ENCODE measurements around the gene OAF. TPM values are rescaled to one million over a fixed set of nuclear protein-coding genes. Genes with fewer than 3 reads are reported as not detected.

OAF gene
- total and polyA plus RNA-seq, 2 experiments from 2014 or later = 1.1 to 3.0 TPM

GRCh38 chr11:120194166-120194565 is 16.7 kb upstream of the OAF start:
- Mint-ChIP-seq H3K4me1 (peaks cover 39% of the 10 kb centered on the region), H3K9me3 (0 out of 3 replicates have a peak, but pooled peaks cover under 1% of the 10 kb centered on the region), H3K27me3 (ENCODE audit: insufficient read depth, low read depth, poor library complexity) (peaks cover 44% of the 10 kb centered on the region), H3K27ac (no peak overlapping the region), H3K4me3 (no peak overlapping the region), H3K36me3 (ENCODE audit: low read depth) (no peaks in the 10 kb centered on the region)
- Histone ChIP-seq H3K4me3 (no peak overlapping the region), H3F3A (replicated peaks; ENCODE audit: low read depth) (no peaks in the 10 kb centered on the region), H3K36me3 (ENCODE audit: insufficient read depth) (no peaks in the 10 kb centered on the region), H2AFZ (no peak overlapping the region), H3K27ac (ENCODE audit: low read depth) (no peak overlapping the region), H3K79me2 (replicated peaks; ENCODE audit: insufficient read depth) (no peaks in the 10 kb centered on the region), H4K20me1 (replicated peaks; ENCODE audit: insufficient read depth) (no peaks in the 10 kb centered on the region), H3K9me2 (ENCODE audit: insufficient read depth) (no peaks in the 10 kb centered on the region), H3K4me1 (ENCODE audit: insufficient read depth) (peaks cover 26% of the 10 kb centered on the region), H3K27me3 (ENCODE audit: insufficient read depth) (peaks cover 31% of the 10 kb centered on the region), H3K4me2 (no peak overlapping the region)
- DNase-seq (ENCODE audit: low spot score) (no peak), ATAC-seq (no peak)
- TF ChIP-seq CREB1 (CRISPR knock-in tag; IDR thresholded peaks at IDR 0.05; ENCODE audit: low read depth) (no peak), NANOG (IDR thresholded peaks at IDR 0.05; ENCODE audit: borderline replicate concordance) (no peak), STAT1 (IDR thresholded peaks at IDR 0.05; ENCODE audit: unreplicated experiment) (no peak), EZH2 (IDR thresholded peaks at IDR 0.05; ENCODE audit: low read depth, unreplicated experiment) (no peak), ETS1 (IDR thresholded peaks at IDR 0.05) (no peak), EZH2phosphoT487 (IDR thresholded peaks at IDR 0.05; ENCODE audit: unreplicated experiment) (no peak), ZNF114 (CRISPR knock-in tag; IDR thresholded peaks at IDR 0.05) (no peak), ZNF331 (CRISPR knock-in tag; IDR thresholded peaks at IDR 0.05; ENCODE audit: low read depth) (no peak), JUNB (IDR thresholded peaks at IDR 0.05; ENCODE audit: unreplicated experiment) (no peak), POLR2AphosphoS5 (IDR thresholded peaks at IDR 0.05; ENCODE audit: low read depth) (no peak)
- TF ChIP-seq, protein P1, sequence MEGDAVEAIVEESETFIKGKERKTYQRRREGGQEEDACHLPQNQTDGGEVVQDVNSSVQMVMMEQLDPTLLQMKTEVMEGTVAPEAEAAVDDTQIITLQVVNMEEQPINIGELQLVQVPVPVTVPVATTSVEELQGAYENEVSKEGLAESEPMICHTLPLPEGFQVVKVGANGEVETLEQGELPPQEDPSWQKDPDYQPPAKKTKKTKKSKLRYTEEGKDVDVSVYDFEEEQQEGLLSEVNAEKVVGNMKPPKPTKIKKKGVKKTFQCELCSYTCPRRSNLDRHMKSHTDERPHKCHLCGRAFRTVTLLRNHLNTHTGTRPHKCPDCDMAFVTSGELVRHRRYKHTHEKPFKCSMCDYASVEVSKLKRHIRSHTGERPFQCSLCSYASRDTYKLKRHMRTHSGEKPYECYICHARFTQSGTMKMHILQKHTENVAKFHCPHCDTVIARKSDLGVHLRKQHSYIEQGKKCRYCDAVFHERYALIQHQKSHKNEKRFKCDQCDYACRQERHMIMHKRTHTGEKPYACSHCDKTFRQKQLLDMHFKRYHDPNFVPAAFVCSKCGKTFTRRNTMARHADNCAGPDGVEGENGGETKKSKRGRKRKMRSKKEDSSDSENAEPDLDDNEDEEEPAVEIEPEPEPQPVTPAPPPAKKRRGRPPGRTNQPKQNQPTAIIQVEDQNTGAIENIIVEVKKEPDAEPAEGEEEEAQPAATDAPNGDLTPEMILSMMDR (conservative IDR thresholded peaks at IDR 0.05; ENCODE audit: low read depth in 2 of 2) = no peak
- TF ChIP-seq, protein P2, sequence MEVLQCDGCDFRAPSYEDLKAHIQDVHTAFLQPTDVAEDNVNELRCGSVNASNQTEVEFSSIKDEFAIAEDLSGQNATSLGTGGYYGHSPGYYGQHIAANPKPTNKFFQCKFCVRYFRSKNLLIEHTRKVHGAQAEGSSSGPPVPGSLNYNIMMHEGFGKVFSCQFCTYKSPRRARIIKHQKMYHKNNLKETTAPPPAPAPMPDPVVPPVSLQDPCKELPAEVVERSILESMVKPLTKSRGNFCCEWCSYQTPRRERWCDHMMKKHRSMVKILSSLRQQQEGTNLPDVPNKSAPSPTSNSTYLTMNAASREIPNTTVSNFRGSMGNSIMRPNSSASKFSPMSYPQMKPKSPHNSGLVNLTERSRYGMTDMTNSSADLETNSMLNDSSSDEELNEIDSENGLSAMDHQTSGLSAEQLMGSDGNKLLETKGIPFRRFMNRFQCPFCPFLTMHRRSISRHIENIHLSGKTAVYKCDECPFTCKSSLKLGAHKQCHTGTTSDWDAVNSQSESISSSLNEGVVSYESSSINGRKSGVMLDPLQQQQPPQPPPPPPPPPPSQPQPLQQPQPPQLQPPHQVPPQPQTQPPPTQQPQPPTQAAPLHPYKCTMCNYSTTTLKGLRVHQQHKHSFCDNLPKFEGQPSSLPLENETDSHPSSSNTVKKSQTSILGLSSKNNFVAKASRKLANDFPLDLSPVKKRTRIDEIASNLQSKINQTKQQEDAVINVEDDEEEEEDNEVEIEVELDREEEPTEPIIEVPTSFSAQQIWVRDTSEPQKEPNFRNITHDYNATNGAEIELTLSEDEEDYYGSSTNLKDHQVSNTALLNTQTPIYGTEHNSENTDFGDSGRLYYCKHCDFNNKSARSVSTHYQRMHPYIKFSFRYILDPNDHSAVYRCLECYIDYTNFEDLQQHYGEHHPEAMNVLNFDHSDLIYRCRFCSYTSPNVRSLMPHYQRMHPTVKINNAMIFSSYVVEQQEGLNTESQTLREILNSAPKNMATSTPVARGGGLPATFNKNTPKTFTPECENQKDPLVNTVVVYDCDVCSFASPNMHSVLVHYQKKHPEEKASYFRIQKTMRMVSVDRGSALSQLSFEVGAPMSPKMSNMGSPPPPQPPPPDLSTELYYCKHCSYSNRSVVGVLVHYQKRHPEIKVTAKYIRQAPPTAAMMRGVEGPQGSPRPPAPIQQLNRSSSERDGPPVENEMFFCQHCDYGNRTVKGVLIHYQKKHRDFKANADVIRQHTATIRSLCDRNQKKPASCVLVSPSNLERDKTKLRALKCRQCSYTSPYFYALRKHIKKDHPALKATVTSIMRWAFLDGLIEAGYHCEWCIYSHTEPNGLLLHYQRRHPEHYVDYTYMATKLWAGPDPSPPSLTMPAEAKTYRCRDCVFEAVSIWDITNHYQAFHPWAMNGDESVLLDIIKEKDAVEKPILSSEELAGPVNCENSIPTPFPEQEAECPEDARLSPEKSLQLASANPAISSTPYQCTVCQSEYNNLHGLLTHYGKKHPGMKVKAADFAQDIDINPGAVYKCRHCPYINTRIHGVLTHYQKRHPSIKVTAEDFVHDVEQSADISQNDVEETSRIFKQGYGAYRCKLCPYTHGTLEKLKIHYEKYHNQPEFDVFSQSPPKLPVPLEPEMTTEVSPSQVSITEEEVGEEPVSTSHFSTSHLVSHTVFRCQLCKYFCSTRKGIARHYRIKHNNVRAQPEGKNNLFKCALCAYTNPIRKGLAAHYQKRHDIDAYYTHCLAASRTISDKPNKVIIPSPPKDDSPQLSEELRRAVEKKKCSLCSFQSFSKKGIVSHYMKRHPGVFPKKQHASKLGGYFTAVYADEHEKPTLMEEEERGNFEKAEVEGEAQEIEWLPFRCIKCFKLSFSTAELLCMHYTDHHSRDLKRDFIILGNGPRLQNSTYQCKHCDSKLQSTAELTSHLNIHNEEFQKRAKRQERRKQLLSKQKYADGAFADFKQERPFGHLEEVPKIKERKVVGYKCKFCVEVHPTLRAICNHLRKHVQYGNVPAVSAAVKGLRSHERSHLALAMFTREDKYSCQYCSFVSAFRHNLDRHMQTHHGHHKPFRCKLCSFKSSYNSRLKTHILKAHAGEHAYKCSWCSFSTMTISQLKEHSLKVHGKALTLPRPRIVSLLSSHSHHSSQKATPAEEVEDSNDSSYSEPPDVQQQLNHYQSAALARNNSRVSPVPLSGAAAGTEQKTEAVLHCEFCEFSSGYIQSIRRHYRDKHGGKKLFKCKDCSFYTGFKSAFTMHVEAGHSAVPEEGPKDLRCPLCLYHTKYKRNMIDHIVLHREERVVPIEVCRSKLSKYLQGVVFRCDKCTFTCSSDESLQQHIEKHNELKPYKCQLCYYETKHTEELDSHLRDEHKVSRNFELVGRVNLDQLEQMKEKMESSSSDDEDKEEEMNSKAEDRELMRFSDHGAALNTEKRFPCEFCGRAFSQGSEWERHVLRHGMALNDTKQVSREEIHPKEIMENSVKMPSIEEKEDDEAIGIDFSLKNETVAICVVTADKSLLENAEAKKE (CRISPR knock-in tag; IDR thresholded peaks at IDR 0.05) = no peak

Data from GM23338 (cell line).